ENCODE measurements around the gene XPC.

The XPC gene

GRCh38 chr3:14206548-14207177, 28.3 kb upstream of the XPC start:
- no peak for DNase-seq

- DNase-seq, result peak; percentile 84
Measured at GRCh38 chr3:14204515-14205284, 26.3 kb upstream of the XPC start.

- peak; percentile 14 for DNase-seq
Measured at GRCh38 chr3:14203521-14204079, 25.2 kb upstream of the XPC start.

- DNase-seq, result no peak
Measured at GRCh38 chr3:14202874-14203520, 24.6 kb upstream of the XPC start.

GRCh38 chr3:14201940-14202684, 23.7 kb upstream of the XPC start:
- no peak for DNase-seq

- DNase-seq, result no peak
Measured at GRCh38 chr3:14200841-14201240, 22.4 kb upstream of the XPC start.

GRCh38 chr3:14200276-14200675, 21.9 kb upstream of the XPC start:
- DNase-seq, result no peak

GRCh38 chr3:14199641-14200040, 21.2 kb upstream of the XPC start:
- DNase-seq, result no peak

GRCh38 chr3:14194865-14195264, 16.5 kb upstream of the XPC start:
- no peak for DNase-seq

- no peak for DNase-seq
Measured at GRCh38 chr3:14188041-14188754, 9.8 kb upstream of the XPC start.

- DNase-seq, result no peak
Measured at GRCh38 chr3:14186854-14187458, 8.6 kb upstream of the XPC start.

- DNase-seq, result no peak
Measured at GRCh38 chr3:14183015-14183577, 4.7 kb upstream of the XPC start.

GRCh38 chr3:14181253-14181652, 2.9 kb upstream of the XPC start:
- DNase-seq, result no peak

- DNase-seq, result no peak
Measured at GRCh38 chr3:14179795-14180194, 1.4 kb upstream of the XPC start.

- no peak for DNase-seq
Measured at GRCh38 chr3:14179114-14179465, 689 bp upstream of the XPC start.

GRCh38 chr3:14177580-14178246, 688 bp downstream of the XPC start:
- no peak for DNase-seq

- no peak for DNase-seq
Measured at GRCh38 chr3:14175383-14176037, 2.9 kb downstream of the XPC start.

- no peak for DNase-seq
Measured at GRCh38 chr3:14174483-14174882, 3.9 kb downstream of the XPC start.

- DNase-seq, result no peak
Measured at GRCh38 chr3:14172496-14172895, 5.9 kb downstream of the XPC start.

- no peak for DNase-seq
Measured at GRCh38 chr3:14170531-14171159, 7.8 kb downstream of the XPC start.
